HG02852 (cell line): Measurements from ENCODE around the gene TLN1.
A peak's percentile ranks its signal among the peaks of the same experiment; 100 is the strongest.

Experiments
- ATAC-seq: cut with Tn5 transposase; IDR thresholded peaks from one replicate; pipeline ENCODE4 v1.9.1; 2021; ENCODE audit warnings: mild to moderate bottlenecking, moderate library complexity; ENCODE audit not compliant: unreplicated experiment

Gene TLN1

DNA sequence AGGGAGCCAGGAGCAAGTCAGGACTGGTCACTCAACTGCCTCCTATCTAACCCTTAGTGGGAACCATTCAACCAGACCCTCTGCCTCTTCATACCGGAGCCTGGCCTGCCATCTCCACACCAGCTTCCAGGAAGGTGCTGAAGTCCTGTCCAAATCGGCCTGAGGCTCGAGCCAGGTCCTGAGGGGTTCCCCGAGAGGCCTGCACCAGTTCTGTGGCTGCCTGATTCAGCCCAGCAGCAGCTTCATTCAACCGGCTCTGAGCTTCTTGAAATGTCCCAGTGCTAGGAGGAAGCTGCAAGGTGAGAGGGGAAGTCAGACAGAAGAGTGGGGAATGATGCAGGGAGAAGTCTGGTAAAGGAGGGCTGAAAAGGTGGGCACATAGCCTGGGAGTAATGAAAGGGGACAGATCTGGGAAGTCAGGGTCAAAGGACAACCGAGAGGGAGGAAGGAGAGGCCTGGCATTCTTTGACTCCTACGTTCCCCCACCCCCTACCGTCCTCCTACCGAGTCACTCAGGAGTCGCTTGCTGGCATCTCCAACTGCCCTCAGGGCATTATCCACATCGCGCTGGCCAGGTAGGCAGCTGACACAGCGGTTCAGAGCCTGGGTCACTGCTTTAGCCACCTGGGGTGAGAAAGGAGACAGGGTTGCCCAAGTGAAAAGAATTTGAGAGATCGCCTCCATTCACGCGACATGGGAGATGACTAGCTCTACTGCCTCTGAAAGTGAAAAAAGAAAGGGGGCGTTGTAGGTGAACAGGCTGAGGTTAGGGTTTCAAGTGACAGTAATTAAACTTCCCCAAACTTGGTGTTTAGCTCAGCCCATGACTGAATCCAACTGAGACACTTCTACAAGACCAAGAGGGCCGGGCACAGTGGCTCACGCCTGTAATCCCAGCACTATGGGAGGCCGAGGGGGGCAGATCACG is 20.2 kb downstream of the TLN1 start:
- ATAC-seq = peak; percentile 66

DNA sequence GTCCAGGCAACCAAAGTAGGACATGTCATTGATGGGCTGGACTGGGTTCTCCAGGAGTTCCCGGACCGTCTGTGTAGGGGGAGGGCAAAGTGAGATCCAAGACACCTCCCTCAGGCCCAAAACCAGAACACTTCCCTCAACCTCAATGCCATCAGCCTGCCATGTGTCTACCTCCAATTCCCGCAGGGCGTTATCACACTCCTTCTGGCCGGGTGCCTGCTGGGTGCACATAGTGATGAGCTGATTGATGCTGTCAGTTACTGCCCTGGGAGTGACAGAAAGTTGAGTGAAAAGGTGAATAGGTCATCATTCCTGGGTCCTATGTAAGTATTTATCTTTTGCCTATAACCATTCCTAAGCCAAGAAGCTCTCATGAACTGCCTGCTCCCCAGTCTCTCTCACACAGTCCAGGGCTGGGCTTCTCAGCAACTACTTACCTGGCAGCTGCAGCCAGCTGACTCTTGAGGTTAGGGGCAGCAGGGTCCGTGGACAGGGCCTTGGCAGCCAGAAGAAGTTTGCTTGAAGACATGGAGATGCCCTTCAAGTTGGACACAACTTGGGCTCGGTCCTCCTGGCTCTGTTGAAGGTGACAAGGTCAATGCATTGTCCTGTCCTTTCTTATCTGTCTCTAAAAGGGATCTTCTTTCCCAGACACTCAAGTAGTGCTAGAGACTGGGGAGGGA is 21.0 kb downstream of the TLN1 start:
- no peak for ATAC-seq

DNA sequence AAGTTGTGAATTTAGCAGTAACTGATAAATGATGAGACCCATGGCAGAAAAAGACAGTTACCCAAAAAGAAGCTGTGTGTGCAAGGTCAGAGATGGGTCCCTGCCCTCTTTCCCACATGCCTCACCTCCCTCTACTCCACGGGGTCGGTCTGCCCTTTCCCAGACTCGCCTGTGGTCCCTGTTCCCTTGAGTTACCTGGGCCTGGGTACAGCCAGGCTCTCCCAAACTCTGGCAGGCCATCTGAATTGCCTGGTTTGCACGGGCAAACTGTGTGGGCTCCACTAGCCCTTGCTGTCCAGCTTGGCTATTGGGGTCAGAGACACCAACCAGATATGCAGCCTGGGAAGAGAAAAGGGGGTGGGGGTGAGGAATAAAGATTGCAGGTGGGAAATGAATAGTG is 23.8 kb downstream of the TLN1 start:
- ATAC-seq = no peak

DNA sequence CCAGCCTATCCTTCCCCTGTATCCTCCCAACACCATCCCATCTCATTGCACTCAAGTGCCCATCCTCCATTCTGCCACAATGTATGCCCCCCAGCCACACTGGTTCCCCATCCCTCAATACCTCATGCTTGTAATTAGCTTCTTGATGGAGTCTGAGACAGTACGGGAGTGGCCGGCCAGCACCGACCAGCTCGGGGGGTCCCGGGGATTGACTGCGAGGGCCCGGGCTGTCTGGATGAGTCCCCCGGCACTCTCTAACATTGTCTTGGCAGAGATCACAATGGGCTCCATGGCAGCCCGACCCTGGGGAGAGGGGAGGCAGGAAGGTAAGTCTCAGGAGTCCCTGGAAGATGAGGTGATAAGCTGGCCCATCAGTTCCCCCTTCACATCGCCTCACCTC is 25.0 kb downstream of the TLN1 start:
- no peak for ATAC-seq

DNA sequence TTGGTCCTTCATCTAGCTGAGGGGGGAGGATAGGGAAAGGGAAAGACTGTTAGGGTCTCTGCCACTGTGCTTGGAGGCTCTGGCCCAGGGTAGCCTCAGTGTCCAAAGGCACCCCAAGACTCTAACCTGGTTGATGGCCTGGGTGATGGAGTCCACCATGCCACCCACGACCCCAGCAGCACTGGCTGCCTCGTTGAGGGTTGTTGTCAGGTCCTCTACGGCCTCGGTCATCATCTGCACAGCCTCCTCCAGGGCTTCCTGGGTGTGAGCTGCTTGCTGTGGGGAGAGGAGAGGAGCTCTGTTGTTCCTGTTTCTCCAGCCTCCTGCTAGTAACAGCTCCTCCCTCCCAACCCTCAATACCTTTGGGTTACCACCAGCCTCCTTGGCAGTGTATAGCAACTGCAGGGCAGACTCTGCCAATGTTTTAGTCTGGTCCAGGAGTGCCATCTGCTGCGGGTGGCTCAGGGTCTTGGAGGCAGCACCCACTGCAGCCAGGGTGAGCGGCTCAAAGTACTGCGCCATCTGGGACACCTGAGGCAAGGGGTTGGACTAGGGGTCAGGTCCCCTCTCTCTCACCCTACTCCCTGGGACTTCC is 26.1 kb downstream of the TLN1 start:
- no peak for ATAC-seq

DNA sequence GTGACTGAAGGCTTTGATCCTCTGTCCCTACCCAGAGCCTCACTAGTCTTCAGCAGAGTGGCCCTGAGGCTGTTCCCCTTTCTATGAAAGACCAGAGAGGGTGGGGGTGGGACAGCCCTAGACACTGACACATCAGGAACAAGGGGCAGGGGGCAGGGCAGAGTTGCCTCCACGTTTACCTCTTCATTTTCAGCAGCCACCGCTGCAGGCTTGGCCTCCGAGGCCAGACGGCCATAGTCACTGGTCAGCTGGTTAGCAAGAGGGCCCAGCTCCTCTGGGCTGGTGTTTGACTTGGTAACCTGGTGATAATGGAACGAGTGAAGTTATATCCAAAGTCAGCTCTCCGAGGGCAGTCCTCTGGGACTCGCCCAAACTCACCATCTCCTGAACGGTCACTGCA is 26.6 kb downstream of the TLN1 start:
- ATAC-seq = no peak

DNA sequence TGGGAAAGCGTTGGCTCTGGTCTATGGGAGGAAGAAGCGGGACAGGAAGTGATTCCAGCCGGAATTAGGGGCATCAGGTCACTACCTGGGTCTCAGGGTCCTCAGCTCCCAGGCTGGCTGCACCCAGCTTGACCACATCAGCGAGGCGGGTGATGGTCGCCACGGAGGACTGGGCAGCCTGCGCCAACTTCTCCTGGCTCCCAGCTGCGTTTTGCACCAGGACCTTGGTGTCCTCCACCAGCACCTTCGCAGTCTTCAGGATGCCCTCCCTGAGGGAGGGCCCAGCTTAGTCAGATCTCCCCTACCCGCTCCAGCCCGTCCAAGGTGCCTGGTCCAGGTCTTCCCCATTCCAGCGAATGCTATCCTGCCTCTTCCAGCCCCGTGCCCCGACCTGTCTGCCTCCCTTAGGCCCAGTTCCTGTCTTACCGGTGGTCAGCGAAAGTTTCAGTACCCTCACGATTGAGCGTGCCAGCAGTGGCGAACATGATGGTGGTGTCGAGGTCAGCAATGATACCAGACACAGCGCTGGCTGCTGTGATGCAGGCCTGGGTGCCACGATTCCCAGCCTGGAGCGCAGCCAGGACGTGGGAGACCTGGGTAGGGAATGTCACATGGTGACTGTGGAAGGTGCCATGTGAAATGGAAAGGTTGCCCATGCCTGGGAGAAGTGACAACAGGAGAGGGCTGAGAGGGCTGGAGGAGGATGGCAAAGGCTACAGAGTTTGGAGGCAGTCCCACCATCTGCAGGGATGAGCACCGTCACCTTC is 27.9 kb downstream of the TLN1 start:
- no peak for ATAC-seq

DNA sequence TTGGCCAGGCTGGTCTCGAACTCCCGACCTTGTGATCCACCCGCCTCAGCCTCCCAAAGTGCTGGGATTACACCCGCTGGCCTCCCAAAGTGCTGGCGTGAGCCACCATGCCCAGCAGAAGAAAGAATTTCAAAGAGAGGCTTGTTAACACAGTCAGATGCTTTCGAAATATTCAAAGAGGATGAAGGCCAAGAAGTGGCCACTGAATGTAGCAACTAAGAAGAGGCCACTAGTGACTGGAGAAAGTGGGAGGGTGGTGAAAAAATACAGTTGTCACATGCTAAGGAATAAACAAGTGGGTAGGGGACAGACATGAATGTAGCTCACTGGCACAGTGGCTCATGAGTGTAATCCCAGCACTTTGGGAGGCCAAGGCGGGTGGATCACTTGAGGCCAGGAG is 29.3 kb downstream of the TLN1 start:
- ATAC-seq = no peak

DNA sequence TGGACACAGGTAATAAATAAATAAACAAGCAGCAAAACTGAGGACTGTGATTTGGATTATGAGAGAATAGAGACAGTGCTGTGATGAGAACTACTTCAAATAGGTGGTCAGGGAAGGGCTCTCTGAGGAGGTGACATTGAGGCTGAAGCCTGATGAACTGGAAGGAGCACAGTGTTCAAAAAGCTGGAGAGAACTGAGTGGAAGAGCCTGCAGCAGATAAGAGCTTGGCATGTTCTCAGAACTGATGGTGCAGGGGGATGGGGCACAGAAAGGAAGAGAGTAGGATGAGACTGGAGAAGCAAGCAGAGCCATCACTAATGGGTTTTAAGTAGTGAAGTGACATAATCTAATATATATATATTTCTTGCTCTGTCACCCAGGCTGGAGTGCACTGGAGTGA is 31.1 kb downstream of the TLN1 start:
- ATAC-seq = no peak

DNA sequence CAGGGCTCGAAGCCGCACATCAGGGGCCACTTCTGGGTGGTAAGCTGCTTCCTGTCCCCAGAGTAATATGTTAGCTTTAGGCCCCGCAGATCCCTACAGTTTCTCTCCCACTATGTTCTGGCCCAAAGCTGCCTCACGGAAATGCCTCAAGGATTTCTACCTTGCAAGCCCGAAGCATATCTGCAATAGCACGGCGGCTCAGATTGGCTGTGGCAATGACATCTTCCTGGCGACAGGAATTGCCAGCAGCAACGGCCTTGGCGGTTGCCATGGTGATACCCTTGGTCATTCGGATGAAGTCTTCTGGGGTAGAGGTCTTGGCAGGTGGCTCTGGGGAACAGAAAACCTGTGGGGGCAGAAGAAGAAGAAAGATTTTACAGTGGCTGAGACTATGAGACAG is 32.0 kb downstream of the TLN1 start:
- no peak for ATAC-seq

DNA sequence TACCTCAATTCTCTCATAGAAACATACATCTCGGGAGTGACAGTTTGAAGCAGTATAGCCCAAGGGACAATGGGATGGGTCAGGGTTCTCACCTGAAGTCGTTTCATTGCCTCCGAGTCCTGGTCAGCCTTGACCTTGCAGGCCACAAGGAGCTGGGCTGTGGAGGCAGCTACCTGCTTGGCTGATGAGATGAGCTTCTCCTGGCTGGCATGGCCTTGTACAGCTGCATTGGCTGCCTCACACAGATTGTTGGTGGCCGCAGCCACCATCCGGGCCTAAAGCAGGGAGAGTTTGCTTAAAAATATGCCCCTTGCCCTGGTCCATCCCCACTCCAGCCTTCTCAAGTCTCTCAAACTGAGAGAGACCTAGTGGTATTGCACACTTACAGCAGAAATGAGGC is 33.8 kb downstream of the TLN1 start:
- no peak for ATAC-seq

DNA sequence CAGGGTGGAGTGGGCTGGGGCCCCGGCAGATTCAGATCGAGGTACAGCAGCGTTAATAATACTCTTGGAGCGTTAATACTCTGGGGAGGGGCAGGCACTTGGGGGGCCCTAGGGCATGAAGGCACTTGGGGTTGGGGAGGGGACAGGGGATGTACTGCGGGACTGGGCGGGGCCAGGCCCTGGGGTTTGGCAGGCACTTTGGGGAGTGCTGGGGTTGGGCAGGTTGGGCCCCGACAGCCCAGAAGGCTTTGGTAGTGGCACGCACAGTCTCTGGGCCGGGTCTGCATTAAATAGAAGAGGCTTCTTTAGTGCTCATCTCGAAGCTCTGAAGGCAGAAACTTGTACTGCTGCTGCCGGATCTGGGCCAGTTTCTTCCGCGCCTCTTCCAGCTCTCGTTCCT is 34.5 kb downstream of the TLN1 start:
- no peak for ATAC-seq

DNA sequence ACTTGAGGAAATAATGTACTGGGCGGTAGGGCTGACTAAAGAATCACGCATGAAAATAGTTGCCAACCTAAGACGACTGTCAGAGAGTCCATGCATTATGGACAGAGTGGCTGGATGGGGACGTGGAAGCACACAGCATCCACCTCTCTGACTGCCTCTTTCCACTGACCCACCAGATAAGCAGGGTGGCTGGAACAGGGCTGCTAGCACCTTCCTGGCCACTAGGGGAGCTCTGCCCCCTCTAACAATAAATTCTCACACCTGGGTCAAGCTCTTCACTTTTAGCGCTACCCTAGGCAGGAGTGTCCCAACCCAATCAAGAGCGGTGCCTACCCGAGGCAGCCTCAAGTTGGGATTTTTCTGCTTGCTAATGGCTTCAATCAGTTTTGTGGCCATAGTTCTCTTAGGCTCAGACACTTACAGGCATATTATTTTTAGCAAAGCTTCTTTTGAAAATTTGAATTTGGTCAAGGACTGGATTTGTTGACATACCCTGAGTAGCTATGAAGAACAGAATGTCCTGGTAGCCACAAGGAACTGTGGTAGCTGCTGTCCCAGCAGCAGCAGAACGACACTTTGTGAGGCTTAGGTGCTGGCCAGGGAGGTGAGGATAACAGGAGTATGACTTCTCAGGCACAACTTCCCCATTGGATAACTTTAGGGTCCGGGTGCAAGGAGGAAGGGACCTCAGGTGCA is 35.3 kb downstream of the TLN1 start:
- peak; percentile 67 for ATAC-seq

DNA sequence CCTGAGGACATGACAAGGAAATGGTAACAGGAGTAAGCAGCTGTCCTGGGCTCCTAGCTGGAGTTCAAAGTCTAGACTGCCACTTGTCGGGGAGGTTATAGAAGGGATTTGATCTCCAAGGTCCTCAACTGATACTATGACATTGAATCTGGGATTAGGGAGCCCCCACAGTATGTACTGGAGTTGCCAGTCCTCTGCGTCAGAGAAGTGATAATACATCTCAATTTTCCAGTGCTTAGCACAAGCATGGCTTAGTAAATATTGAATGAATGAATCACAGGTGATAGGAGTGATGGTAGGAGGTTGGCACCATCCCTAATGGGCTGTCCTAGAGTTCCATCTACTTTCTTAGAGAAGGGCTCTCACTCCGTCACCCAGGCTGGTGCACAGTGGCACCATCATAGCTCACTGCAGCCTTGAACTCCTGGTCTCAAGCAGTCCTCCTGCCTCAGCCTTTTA is 36.0 kb downstream of the TLN1 start:
- ATAC-seq = no peak

DNA sequence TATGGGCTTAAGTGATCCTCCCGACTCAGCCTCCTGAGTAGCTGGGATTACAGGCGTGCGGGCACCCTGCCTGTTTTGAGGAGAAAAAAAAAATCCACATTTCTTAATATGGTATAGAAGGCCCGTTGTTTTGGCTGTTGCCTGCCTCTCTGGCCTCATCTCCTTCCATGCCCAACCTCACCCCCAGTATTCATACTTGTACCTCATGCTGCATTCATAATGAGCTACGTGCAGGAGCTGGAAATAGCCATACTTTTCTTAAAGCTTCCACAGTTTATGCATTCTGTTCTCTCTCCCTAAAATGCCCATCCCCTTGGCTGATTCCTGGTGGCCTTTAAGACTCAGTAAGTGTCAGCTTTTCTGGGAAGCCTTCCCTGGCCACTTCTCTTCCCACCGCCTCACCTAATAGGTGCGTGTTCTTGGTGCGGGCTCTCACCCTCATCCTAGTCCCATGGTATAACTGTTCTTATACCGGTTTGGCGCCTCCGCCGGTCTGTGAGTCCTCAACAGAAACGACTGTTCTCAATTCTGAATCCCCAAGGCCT is 40.2 kb downstream of the TLN1 start:
- ATAC-seq = no peak

DNA sequence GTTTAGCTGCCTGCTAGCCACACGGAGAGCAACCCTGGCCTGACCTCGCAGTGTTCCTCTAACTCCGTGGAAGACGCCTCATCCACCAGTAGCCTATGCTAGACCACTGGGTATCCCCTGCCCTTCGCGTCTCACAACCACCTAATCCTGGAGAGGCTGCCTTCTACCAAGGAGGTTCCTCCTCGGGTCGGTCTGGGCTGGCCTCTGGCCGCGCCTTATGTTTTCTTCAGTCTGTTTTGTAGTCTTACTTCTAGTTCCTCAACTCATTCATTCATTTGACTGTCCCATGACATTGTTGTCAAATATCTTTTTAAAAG is 40.7 kb downstream of the TLN1 start:
- ATAC-seq = no peak

DNA sequence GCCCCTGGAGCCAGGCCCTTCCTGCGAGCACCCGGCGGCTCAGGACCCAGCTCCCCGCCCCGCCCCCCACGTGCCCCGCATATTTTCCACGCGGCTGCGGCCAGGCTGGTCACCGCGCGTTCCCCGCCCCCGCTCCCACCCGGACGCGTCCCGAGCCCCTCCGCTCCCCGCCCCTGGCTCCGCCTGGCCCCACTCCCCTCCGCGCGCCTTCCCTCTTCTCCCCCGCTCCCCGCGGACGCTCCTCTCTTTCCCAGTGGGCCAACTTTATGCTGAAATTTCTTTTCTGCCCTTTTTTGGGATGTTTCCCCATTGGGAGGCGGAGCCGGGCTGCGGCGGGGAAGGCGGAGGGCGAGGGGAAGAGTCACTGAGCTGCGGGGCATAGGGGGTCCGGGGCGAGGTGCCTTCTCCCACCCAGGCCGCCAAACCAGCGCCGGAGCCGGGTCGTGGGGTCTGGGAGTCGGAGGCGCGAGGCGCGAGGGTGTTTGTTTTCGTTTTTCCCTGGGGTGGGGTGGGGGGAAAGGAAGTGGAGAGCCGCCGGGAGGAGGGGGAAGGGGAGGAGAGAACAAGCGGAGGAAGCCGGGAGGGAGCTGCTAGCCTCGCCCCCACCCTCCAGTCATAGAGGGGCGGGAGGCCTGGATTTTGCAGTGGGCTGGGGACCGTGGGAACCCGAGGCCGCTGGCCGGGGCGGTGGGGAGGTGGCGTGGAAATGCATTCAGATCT is 41.2 kb downstream of the TLN1 start:
- ATAC-seq = no peak

DNA sequence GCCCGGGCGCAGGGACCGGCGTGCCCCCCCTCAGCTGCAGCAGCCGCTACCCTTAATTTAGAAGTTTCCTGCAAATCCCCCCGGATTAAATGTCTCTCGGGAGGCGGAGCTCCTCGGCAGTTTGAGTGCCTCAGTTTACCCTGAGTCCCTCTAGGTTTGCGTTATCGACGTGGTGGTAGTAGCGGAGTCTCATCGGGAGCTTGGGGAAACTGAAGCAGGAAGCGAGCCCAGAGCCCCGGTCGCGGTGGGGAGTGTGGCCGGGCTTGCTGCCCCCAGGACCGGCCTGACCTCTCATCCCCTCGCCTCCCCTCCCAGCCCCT is 41.7 kb downstream of the TLN1 start:
- no peak for ATAC-seq

DNA sequence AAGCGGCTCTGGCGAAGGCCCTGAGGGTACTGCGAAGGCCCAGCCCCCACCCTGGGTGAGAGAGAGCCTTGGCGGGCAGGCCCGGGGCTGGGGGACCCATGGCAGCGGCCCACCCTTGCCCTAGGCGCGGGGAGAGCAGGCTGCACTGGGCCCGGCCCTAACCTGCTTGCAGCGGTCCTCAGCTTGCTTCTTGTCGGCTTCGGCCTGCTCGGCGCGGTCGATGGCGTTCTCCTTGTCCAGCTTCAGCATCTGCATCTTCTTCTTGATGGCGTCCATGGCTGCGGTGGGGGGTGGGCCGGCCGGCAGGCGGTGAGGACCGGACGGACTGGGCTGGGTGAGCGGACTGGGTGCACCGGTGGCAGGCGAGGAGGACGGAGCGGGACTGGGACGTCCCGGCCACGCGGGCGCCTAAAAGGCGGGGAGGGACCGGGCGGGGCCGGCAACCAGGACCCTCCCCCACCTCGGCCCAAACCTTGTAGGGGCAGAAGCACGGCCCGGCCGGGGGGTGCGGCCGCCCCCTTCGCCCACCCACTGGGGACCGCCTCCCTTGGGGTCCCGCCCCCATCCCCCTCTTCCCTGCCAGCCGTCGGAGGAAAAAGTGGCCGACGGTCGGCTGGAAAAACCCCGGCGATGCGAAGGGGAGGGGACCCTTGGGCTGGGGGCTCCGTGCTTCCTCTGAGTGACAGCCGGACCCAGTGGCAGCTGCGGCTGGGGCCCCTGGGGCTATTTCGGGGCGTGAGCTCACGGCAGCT is 42.3 kb downstream of the TLN1 start, which contains the start of gene TPM2:
Gene TPM2 (minus strand): TSS at position 384 of the 752 bp plus-strand sequence. CDS start 108 bp downstream, at position 276.
- no peak for ATAC-seq
